ENCODE data around the gene ZNF385B. TPM values are rescaled to one million over a fixed set of nuclear protein-coding genes. Genes with fewer than 3 reads are reported as not detected.

Gene ZNF385B
- total and polyA plus RNA-seq, 11 donors, result 0.07 to 12.2 (median 2.3) TPM

- Histone ChIP-seq H3K27me3 (no peaks in the 10 kb centered on the region), H3K4me1 (no peaks in the 10 kb centered on the region), H3K27ac (peak overlapping the region in 1 of 12 donors; percentile 11), H3K4me3 (peak overlapping the region in 4 of 12 donors; percentile 8 to 27 (median 24)), H3K36me3 (no peaks in the 10 kb centered on the region), H3K9me3 (no peaks in the 10 kb centered on the region)
- ATAC-seq, result no peak
- intact Hi-C loops (cut with DNase I), result no loop called here
- TF ChIP-seq POLR2A (IDR thresholded peaks at IDR 0.05), result no peak
- DNase-seq, result no peak
- 38 to 49% (median 45%) methylated on average over 2 of the region's 2 CpGs for WGBS, 4 donors
These were observed 299.7 kb downstream of the ZNF385B start for GRCh38 chr2:179561702-179562101.

GRCh38 chr2:179560257-179560735, 301.1 kb downstream of the ZNF385B start:
- H3K4me1 ChIP-seq, result no peaks in the 10 kb centered on the region
- no peaks in the 10 kb centered on the region for H3K9me3 ChIP-seq
- no peak for TF ChIP-seq CTCF (IDR thresholded peaks at IDR 0.05)
- TF ChIP-seq POLR2A (IDR thresholded peaks at IDR 0.05), result no peak
- 88 to 95% (median 89%) methylated on average over 1 of the region's 1 CpG for WGBS, 4 donors
- intact Hi-C loops (cut with DNase I), result no loop called here
- no peak overlapping the region for H3K4me3 ChIP-seq
- DNase-seq (no peak), ATAC-seq (no peak)
- H3K27ac ChIP-seq, result no peak overlapping the region
- no peaks in the 10 kb centered on the region for H3K36me3 ChIP-seq
- H3K27me3 ChIP-seq, result no peaks in the 10 kb centered on the region

- H3K27me3 ChIP-seq, result no peaks in the 10 kb centered on the region
- no peaks in the 10 kb centered on the region for H3K36me3 ChIP-seq
- intact Hi-C loops (cut with DNase I), result no loop called here
- no peak overlapping the region for H3K4me3 ChIP-seq
- H3K27ac ChIP-seq, result no peak overlapping the region
- peaks cover 0 to 5% (median 0%) of the 10 kb centered on the region in 12 donors for H3K9me3 ChIP-seq
- ATAC-seq (no peak), DNase-seq (no peak)
- no peaks in the 10 kb centered on the region for H3K4me1 ChIP-seq
- TF ChIP-seq CTCF (IDR thresholded peaks at IDR 0.05) (no peak), POLR2A (IDR thresholded peaks at IDR 0.05) (no peak)
- 86 to 93% (median 88%) methylated on average over 4 of the region's 4 CpGs for WGBS, 4 donors
These were observed 302.2 kb downstream of the ZNF385B start for GRCh38 chr2:179559108-179559806.

GRCh38 chr2:179558010-179558934, 303.1 kb downstream of the ZNF385B start:
- ATAC-seq, result no peak
- intact Hi-C loops (cut with DNase I), result no loop called here
- WGBS, 4 donors, result 87 to 90% (median 88%) methylated on average over 2 of the region's 2 CpGs

More at GRCh38 chr2:179558010-179558934, 303.1 kb downstream of the ZNF385B start:
- no peak for DNase-seq
- Histone ChIP-seq H3K4me1 (no peaks in the 10 kb centered on the region), H3K27me3 (no peaks in the 10 kb centered on the region), H3K9me3 (peaks cover 0 to 5% (median 0%) of the 10 kb centered on the region in 12 donors), H3K36me3 (no peaks in the 10 kb centered on the region), H3K27ac (no peak overlapping the region), H3K4me3 (no peak overlapping the region)
- no peak for TF ChIP-seq POLR2A (IDR thresholded peaks at IDR 0.05)
- TF ChIP-seq CTCF (IDR thresholded peaks at IDR 0.05), result no peak

Measured in heart left ventricle (tissue), 16 donors.